Measurements from ENCODE around the gene EIF2S3B.

The EIF2S3B gene

DNA sequence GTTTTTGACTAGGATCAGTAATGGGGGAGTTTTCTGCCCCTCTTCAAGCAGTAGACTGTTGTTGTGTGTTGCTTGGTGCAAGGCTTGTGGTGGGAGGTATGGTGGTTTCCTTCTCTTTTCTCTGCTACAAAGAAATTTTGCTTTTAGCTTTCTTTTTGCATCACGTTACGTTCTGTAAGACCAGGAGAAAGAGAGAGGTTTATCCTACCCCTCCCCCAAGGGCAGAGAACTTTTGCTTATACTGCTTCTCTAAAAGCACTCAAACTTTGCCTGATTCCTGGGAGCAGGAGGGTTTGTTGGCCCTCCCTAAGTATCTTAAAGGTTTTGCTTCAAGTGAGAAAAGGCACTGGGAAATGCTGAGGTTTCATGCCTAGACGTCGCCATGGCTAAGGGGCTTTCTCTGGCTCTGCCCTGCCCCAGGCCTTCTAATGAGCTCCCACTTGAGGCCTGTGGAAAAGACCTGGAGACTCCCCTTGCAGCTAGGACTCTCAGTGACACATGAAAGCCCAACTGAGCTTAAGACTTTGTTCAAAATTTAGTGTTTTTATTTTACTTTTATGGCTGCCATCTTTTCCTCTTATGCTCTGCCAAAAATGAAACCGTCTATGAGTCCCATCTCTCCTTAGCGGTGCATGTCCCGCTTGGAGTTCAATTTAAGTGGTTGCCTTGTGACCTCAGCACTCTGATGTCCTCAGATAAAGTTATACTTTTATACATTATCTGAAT is 49.2 kb downstream of the EIF2S3B start:
- no peak for DNase-seq

DNA sequence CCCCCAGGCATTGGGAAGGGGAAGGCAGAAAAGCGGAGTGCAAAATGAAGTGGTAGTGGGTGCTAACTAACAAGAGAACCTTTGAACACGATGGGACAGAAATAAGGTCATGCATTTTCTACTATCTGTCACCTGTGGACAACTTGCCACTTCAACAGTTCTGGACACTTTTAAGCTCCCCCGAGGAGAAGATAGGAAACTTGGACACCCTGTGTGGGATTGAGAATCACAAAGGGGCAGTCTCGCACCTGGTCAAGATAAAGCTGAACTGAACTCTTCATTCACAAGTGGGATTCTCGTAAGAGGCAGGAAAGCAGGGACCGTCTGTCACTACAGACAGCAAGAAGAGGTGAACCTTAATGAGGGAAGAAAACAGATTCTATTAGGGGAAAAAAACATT is 51.6 kb downstream of the EIF2S3B start:
- DNase-seq: no peak

DNA sequence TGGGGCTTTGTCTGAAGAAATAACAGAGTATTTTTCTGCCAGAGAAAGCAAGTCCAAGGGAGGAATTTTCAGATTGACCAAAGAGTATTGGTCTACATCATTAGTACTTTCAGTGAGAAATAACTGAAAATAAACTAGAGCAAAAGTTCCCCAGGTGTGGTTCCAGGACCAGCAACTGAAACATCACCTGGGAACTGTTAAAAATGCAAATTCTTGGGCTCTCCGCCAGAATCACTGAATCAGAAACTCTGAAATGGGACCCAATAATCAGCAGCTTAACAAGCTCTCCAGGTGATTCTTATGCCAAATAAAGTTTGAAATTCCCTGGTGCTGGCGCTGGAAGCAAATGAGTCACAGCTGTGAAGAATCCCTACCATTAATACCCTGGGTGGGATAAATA is 52.1 kb downstream of the EIF2S3B start:
- no peak for DNase-seq

All from 8988T (cell line).